Right kidney (tissue), 1 donor: ENCODE data around the gene EPHA1.
"Not testable (repeated sequence)": the region's sequence is repeated elsewhere in the genome, so short reads cannot be mapped to it uniquely, and the experiment has no call there.

ENCODE experiments used
- DNase-seq: peaks from one replicate; pipeline ENCODE4 v3.0.0-alpha.2; 2016

EPHA1 gene

DNA sequence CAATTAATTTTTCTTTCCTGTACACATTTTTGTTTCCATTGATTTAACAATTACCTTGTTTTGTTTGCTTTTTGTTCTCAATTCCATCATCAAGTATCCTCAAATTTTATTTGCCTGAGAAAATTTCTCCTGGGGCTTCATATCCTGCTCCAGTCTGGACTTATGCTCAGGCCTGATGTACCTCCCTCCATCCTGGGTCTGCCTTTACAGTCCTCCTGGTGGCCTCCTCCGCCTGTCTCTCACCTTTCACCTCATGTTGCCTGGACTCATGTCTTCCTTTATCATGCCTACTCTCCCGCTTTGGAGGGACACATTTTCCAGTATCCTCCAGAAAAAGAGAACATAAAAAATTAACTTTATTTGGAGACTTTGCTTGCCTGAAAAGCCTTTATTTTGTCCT lies 22.5 kb upstream of the EPHA1 start:
- no peak for DNase-seq

GRCh38 chr7:143429770-143430698 lies 21.4 kb upstream of the EPHA1 start:
- no peak for DNase-seq

GRCh38 chr7:143426479-143427142 lies 18.0 kb upstream of the EPHA1 start:
- no peak for DNase-seq

DNA sequence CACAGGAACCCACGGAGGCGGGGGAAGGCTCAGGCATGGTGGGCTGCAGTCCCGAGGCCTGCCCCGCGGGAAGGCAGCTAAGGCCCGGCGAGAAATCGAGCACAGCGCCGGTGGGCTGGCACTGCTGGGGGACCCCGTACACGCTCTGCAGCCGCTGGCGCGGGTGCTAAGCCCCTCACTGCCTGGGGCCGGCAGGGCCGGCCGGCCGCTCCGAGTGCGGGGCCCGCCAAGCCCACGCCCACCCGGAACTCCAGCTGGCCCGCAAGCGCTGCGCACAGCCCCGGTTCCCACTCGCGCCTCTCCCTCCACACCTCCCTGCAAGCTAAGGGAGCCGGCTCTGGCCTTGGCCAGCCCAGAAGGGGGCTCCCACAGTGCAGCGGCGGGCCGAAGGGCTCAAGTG lies 15.8 kb upstream of the EPHA1 start:
- not testable (repeated sequence) for DNase-seq

- DNase-seq: no peak
These were observed 13.4 kb upstream of the EPHA1 start for GRCh38 chr7:143422033-143422432.

DNA sequence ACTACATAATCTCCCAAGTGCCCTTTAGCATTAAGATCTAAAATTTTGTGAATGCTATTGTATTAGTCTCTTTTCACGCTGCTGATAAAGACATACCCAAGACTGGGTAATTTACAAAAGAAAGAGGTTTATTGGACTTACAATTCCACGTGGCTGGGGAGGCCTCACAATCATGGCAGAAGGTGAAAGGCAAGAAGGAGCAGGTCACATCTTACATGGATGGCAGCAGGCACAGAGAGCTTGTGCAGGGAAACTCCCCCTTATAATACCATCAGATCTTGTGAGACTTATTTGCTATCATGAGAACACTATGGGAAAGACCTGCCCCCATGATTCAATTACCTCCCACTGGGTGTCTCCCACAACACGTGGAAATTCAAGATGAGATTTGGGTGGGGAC lies 12.0 kb upstream of the EPHA1 start:
- not testable (repeated sequence) for DNase-seq

- DNase-seq: no peak
These were observed 11.2 kb upstream of the EPHA1 start for GRCh38 chr7:143419880-143420279.

DNA sequence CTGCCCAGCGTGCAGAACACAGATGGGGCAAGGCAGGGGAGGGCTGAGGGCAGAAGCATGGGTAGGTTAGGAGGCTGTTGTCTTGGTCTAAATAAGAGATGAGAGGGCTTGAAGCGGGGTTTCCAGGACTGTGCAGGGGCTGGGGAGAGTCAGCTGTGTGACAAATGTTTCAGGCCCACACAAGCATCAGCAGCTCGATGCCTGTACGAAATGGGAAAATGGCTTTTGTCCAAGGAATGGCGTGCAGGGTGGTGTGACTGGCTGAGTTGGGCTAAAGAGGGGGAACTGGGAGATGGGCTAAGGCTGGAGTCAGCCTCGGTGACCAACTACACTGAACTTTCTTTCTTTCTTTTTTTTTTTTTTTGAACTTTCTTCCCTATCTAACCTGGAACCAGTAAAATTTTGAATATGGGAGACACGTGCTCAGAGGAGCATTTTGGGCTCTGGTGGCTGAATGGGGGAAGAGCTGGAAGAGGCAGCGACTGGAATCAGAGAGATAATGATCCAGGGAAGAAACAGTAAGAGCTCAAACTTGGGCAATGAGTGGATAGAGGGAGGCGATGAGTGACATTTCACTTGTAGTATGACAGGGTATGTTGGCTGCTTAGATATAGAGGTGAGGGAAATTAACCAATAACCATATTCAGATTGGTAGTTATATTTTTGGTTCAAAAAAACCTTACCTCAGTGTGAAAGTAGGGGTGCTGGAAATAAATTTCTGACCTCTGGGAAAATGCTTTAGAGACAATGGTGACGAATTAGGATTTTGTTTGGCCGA lies 10.2 kb upstream of the EPHA1 start:
- no peak for DNase-seq

GRCh38 chr7:143417734-143418383 lies 9.2 kb upstream of the EPHA1 start:
- DNase-seq: no peak

- DNase-seq: no peak
These were observed 8.0 kb upstream of the EPHA1 start for GRCh38 chr7:143416565-143417149.

DNA sequence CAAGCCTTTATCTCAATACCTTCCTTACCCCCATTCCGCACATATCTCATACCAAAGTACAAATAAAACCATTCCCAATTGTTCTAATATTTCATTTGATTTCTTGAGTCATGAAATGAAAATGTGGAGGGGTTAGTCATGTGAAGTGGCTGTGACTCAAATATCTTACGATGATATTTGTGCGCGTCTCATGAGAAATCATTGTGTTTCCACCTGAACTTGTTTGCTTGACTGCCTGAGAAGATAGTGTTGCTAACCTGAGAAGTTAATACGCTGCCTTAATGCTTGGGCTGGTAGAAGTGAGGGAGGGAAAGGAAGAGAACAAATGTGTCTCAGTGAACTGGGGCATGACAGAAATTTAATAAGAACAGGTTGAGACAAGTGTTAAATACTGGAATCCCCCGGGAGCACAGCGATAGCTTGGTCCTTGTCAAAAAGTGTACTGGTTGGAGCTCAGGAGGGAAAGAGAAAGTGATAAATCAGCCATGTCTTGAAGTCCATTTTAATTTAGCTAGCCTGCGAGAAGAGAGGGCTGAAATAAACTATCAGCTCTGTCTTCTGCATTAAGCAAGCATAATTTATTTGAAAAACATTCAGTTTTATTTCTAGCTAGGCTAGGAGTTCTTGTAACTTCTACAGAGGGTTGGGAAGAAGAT lies 7.2 kb upstream of the EPHA1 start:
- DNase-seq: no peak

- DNase-seq: not testable (repeated sequence)
These were observed 6.6 kb upstream of the EPHA1 start for GRCh38 chr7:143415209-143415608.

DNA sequence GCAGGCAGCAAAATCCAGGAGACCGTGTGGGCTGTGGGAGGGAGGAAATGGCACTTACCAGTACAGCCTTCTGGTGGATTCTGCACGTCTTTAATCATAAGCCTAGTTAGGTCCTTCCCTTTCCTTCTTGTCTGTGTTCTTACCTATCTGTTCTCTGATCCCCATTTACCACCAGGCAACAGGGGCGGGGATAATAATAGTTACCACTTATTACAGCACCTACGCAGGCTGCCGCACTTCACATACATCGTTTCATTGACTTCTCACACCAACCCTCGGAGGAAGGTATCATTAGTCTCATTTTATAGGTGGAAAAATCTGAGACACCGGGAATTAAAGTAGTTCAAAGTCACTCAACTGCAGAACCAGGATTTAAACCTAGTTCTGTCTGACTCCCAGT lies 4.5 kb upstream of the EPHA1 start:
- DNase-seq: no peak

DNA sequence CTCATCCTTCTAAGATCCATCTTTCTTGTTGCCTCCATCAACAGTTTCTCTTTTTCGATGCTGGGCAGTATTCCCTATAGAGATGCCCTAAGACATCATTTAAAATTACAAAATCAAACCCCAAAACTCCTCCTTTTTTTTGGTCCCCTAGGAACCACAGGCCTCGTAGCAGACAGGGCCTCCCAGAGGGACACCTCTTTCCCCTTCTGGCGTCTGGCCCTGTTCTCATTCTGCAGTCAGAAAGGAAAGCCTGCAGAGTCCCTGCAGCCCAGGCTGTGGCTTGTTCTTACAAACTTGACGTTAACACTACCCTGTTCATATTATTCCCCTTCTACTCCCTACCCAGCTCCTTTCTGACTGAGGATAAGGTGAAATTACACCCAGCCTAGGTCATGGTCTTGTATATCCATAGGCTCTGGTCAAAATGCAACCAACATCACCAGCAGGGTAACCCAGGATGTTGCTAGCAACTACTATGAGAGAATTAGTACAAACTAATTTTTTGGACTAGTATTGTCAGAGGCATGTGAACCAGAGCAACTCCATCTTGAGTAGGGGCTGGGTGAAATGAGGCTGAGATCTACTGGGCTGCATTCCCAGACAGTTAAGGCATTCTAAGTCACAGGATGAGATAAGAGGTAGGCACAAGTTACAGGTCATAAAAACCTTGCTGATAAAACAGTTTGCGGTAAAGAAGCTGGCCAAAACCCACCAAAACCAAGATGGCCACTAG lies 3.5 kb upstream of the EPHA1 start:
- no peak for DNase-seq

GRCh38 chr7:143410521-143411004 lies 1.9 kb upstream of the EPHA1 start:
- DNase-seq: no peak

DNA sequence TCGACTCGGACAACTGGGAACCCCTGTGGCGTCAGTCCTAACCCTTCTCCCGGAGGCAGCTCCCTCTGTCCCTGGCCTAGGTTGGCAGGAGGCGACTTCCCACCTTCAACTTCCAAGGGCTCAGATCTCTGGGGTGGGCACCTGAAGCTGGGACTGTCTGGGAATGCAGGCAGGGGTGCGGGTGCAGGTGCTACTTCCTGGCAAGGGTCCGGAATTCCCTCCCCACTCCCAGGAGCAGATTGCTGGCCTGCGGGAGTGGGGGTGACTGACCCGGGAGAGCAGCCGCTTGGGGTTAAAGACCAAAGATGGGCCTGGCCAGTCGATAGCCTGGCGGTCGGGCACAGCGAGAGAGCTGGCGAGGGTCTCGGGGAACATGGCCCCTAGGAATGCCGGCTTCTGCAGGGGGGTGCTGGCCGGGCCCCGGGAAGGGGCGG lies 387 bp downstream of the EPHA1 start:
- no peak for DNase-seq

DNA sequence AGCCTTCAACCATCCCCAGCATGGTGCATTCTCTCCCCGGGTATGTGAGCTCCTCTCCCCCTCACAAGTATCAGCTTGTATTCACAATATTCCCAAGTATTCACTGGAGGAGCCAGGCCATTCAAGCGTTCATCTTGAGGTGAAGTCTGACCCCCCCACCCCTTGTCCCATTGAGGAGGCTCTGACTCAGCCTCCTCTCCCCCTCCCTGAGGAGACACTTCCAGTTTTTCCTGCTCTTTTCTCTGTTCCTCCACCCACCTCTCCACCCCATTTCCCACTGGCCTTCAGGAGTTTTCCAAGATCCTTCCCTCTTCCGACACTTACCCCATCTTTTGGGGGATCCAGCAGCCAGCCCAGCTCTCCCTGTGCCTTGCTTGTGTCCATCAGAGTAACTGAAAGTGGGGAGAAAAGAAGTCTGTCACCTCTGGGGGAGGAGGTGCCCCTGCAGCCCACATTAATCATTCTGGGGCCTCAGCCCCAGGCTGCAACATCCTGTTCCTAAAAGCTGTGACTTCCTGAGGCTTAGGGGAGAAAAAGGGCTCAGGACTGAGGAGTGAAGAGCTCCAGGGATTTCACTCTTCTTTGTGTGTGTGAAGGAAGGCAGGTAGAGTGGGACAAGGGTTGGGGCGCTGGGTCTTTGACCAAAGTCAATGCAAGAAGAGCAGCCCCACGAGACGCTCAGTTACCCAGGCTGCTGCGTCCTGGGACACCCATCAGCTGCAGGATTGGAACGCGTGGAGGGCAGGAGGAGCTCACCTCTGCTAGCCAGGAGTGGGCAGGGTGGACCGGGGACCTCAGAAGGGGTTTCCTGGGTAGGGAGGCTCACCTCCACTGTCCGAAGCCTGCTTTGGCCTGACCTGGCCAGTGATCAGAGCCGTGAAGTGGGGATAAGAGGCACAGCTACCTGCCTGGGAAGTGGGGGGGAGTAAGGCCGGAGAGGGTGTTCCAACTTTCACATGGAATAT lies 1.1 kb downstream of the EPHA1 start:
- no peak for DNase-seq

DNA sequence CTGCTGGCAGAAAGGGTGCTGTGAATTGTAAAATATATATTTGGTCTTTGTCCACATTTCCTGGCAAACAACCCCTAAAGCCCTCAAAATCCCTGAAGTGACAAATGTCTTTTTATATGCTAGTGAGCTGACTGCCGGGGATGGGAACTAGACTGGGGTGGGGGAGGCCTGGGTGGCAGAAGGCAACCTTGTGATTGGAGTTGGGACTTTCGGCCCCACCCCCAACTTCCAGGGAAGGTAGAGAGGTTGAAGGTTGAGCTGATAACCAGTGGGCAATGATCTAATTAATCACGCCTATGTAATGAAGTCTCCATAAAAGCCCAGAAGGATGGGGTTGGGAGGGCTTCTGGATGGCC lies 2.7 kb downstream of the EPHA1 start:
- no peak for DNase-seq
